ENCODE results near the gene TTLL11. TPM values are rescaled to one million over a fixed set of nuclear protein-coding genes. Genes with fewer than 3 reads are reported as not detected.

TTLL11 gene
- total RNA-seq, 4 donors from 2014 or later = 7.2 to 12.1 (median 9.9) TPM

DNA sequence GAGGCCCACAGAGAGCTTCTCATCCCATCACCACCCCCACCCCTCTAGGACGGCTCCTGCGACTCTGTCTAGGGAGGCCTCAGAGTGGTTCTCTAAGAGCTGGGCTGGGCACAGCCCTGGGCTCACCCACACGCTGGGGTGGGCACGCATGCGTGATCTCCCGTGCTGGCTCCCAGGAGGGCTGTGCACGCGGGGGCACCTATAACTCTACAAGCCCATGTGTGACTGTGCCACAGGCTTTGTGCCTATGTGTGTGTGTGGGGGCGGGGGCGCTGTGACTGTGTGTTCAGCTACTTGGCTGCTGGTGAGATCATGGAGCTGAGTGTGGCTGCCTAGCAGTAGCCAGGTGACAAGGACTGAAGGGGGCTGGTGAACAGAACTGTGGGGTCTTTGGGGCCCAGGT is 34.3 kb upstream of the TTLL11 start:
- Histone ChIP-seq H3K27me3 (peaks cover 33% of the 10 kb centered on the region), H3K36me3 (no peaks in the 10 kb centered on the region), H3K27ac (no peak overlapping the region), H3K4me1 (peaks cover 23% of the 10 kb centered on the region), H3K9me3 (no peaks in the 10 kb centered on the region), H3K4me3 (no peak overlapping the region)
- no peak for TF ChIP-seq POLR2AphosphoS5 (IDR thresholded peaks at IDR 0.05)
- TF ChIP-seq EP300 (IDR thresholded peaks at IDR 0.05) = no peak
- TF ChIP-seq POLR2A (IDR thresholded peaks at IDR 0.05) = no peak
- TF ChIP-seq, protein P1, sequence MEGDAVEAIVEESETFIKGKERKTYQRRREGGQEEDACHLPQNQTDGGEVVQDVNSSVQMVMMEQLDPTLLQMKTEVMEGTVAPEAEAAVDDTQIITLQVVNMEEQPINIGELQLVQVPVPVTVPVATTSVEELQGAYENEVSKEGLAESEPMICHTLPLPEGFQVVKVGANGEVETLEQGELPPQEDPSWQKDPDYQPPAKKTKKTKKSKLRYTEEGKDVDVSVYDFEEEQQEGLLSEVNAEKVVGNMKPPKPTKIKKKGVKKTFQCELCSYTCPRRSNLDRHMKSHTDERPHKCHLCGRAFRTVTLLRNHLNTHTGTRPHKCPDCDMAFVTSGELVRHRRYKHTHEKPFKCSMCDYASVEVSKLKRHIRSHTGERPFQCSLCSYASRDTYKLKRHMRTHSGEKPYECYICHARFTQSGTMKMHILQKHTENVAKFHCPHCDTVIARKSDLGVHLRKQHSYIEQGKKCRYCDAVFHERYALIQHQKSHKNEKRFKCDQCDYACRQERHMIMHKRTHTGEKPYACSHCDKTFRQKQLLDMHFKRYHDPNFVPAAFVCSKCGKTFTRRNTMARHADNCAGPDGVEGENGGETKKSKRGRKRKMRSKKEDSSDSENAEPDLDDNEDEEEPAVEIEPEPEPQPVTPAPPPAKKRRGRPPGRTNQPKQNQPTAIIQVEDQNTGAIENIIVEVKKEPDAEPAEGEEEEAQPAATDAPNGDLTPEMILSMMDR (IDR thresholded peaks at IDR 0.05) = no peak
- no peak for DNase-seq (ENCODE audit: low spot score in 2 of 2)
- 100% methylated on average over 2 of the region's 10 CpGs for WGBS

- DNase-seq (ENCODE audit: low spot score in 2 of 2) = no peak
- TF ChIP-seq EP300 (IDR thresholded peaks at IDR 0.05) = no peak
- no peak for TF ChIP-seq POLR2A (IDR thresholded peaks at IDR 0.05)
- no peak for TF ChIP-seq POLR2AphosphoS5 (IDR thresholded peaks at IDR 0.05)
- TF ChIP-seq, protein P1 (IDR thresholded peaks at IDR 0.05) = no peak
- H3K4me3 ChIP-seq = peak overlapping the region; percentile 33
- no peak overlapping the region for H3K27ac ChIP-seq
- 22% methylated on average over 57 of the region's 64 CpGs for WGBS
- peaks cover 33% of the 10 kb centered on the region for H3K27me3 ChIP-seq
- H3K4me1 ChIP-seq = peaks cover 21% of the 10 kb centered on the region
- H3K36me3 ChIP-seq = no peaks in the 10 kb centered on the region
- H3K9me3 ChIP-seq = no peaks in the 10 kb centered on the region
These were observed 33.5 kb upstream of the TTLL11 start for GRCh38 chr9:122126331-122127261.

DNA sequence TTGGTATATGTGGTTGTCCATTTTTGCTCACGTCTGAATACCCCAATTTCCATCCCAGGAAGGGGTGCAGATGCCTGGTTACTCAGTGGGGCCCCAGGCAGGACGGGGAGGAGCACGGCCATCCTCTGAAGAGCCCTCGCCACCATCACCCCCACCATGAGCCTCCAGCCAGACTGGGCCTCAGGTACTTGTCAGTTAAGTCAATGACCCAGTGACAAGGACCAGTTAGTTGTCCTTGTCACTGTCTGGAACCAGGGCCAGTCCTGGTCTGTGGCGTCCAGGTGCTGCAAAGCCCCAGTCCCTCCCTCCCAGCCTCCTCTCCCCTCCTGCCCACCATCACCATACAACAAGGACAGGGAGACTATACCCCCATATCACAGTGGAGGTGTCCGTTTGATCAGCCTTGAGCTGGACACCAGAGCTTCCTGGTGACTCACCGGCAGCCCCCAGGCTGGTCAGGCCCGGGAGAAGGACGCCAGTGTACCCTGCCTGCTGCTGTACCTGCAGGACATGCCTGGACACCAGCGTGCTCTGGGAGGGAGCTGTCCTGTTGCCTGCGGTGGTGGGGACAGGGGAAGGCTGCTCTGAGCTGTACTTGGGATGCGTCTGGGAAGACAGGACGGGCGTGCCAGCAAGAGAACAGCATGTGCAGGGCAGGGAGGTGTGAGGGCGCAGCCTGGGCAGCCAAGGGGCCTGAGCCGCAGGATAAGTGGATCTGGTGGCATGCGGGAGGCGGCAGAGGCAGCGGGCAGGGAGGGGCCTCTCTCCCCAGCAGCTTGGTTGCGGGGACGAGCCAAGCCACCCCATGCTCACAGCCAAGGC is 32.6 kb upstream of the TTLL11 start:
- Histone ChIP-seq H3K36me3 (no peaks in the 10 kb centered on the region), H3K27ac (no peak overlapping the region), H3K4me1 (peaks cover 19% of the 10 kb centered on the region), H3K9me3 (no peaks in the 10 kb centered on the region), H3K27me3 (peaks cover 33% of the 10 kb centered on the region), H3K4me3 (no peak overlapping the region)
- DNase-seq (ENCODE audit: low spot score in 2 of 2) = no peak
- WGBS = 32% methylated on average over 20 of the region's 21 CpGs
- TF ChIP-seq POLR2A (IDR thresholded peaks at IDR 0.05) (no peak), EP300 (IDR thresholded peaks at IDR 0.05) (no peak), POLR2AphosphoS5 (IDR thresholded peaks at IDR 0.05) (no peak)
- TF ChIP-seq, protein P1 (IDR thresholded peaks at IDR 0.05) = no peak

DNA sequence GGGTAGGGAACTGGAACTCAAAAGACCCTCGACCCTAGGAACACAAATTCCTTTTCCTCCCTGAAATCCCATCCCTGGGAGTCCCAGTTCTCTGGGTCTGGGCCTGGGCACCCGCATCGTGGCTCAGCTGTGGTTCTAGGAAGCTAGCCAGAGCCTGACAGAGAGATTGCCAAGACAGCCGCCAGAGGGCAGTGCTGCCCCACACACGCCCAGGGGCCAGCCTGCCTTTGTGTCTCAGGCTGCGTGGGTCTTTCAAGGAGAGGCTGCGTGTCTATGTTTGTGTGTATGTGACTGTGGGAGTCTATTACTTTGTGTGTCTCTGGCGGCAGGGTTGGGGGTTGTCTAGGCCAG is 32.0 kb upstream of the TTLL11 start:
- Histone ChIP-seq H3K27ac (no peak overlapping the region), H3K4me3 (no peak overlapping the region), H3K36me3 (no peaks in the 10 kb centered on the region), H3K4me1 (peaks cover 19% of the 10 kb centered on the region), H3K27me3 (peaks cover 33% of the 10 kb centered on the region), H3K9me3 (no peaks in the 10 kb centered on the region)
- WGBS = 1% methylated on average over 8 of the region's 8 CpGs
- DNase-seq (ENCODE audit: low spot score in 2 of 2) = no peak
- TF ChIP-seq, protein P1 (IDR thresholded peaks at IDR 0.05) = peak; percentile 82 to 92
- no peak for TF ChIP-seq EP300 (IDR thresholded peaks at IDR 0.05)

- H3K27ac ChIP-seq = no peak overlapping the region
- 72% methylated on average over 7 of the region's 7 CpGs for WGBS
- peaks cover 19% of the 10 kb centered on the region for H3K4me1 ChIP-seq
- no peak overlapping the region for H3K4me3 ChIP-seq
- no peak for DNase-seq (ENCODE audit: low spot score in 2 of 2)
- H3K36me3 ChIP-seq = no peaks in the 10 kb centered on the region
- TF ChIP-seq POLR2AphosphoS5 (IDR thresholded peaks at IDR 0.05) = no peak
- TF ChIP-seq, protein P1 (IDR thresholded peaks at IDR 0.05) = no peak
- TF ChIP-seq POLR2A (IDR thresholded peaks at IDR 0.05) = no peak
- TF ChIP-seq EP300 (IDR thresholded peaks at IDR 0.05) = no peak
- peaks cover 33% of the 10 kb centered on the region for H3K27me3 ChIP-seq
- no peaks in the 10 kb centered on the region for H3K9me3 ChIP-seq
These were observed 31.4 kb upstream of the TTLL11 start for GRCh38 chr9:122124528-122124927.

Measured in suprapubic skin (tissue), 4 donors.